ENCODE data around the gene INPP4A. TPM values are rescaled to one million over a fixed set of nuclear protein-coding genes. Genes with fewer than 3 reads are reported as not detected.

Gene INPP4A
- polyA plus RNA-seq, 1 of the 3 experiments (the other 2 are of a cell fraction) = 15.0 TPM

DNA sequence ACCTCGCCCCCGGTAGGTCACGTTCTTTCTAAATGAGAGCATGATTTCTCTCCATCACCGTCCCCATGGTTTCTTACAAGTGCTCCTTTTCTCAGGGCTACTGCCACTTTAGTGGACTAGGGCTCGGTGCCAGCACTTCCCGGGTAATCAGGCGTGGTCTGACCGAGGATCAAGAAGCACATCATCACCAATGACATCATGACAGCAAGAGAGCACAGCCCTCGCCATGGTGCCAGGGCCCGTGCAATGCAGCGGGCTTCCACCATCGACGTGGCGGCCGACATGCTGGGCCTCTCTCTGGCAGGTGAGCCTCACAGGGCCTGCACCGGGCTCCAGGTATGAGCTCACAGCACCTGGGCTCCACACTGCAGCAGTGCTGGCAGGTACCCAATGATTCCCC is 75.2 kb downstream of the INPP4A start (continued):
- TF ChIP-seq GATA2 (CRISPR knock-in tag; IDR thresholded peaks at IDR 0.05) (no peak), ELF1 (IDR thresholded peaks at IDR 0.05) (no peak), MEF2A (IDR thresholded peaks at IDR 0.05; ENCODE audit: borderline replicate concordance, low read depth) (no peak), FOSL2 (IDR thresholded peaks at IDR 0.05; ENCODE audit: borderline replicate concordance, low read depth) (no peak)
- TF ChIP-seq, protein P1, sequence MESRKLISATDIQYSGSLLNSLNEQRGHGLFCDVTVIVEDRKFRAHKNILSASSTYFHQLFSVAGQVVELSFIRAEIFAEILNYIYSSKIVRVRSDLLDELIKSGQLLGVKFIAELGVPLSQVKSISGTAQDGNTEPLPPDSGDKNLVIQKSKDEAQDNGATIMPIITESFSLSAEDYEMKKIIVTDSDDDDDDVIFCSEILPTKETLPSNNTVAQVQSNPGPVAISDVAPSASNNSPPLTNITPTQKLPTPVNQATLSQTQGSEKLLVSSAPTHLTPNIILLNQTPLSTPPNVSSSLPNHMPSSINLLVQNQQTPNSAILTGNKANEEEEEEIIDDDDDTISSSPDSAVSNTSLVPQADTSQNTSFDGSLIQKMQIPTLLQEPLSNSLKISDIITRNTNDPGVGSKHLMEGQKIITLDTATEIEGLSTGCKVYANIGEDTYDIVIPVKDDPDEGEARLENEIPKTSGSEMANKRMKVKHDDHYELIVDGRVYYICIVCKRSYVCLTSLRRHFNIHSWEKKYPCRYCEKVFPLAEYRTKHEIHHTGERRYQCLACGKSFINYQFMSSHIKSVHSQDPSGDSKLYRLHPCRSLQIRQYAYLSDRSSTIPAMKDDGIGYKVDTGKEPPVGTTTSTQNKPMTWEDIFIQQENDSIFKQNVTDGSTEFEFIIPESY (IDR thresholded peaks at IDR 0.05; ENCODE audit: borderline replicate concordance, low read depth) = no peak

DNA sequence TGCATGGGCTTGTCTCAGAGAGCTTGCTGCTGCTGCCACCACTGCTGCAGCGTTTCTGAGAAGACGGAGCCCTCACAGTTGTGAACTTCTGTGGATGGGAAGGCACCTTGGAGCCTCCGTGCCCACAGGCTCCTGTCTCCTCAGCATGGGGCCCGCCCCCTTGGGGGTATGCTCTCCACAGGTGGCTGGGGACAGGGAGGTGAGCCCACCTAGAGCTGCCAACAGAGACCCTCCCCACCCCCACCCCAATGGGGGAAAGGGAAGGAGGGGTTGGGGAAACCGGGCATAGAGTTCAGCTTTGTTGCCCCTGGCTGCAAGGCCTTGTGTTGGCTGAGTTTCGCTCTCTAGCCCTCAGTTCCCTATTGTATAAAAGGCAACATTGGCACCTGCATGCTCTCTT is 76.1 kb downstream of the INPP4A start:
- 94% methylated on average over 6 of the region's 6 CpGs for WGBS (ENCODE audit: low lambda C conversion rate)
- peaks cover 10% of the 10 kb centered on the region; the same call in 1 of the 2 replicates for H3K79me2 ChIP-seq (ENCODE audit: insufficient read depth)
- CTCF ChIA-PET = no interaction called here
- no peaks in the 10 kb centered on the region for H4K20me1 ChIP-seq (ENCODE audit: insufficient read depth)
- H3K9ac ChIP-seq = no peak overlapping the region
- no peak for DNase-seq
- H2AFZ ChIP-seq (ENCODE audit: low read depth) = no peak overlapping the region
- peaks cover 7 to 14% of the 10 kb centered on the region in 2 experiments; a peak in 3 of 4 replicates for H3K4me1 ChIP-seq (ENCODE audit: control insufficient read depth in 1 of 2, insufficient read depth in 2 of 2, low read depth in 1 of 2, low read length in 1 of 2)
- no peaks in the 10 kb centered on the region for H3K27me3 ChIP-seq (ENCODE audit: insufficient read depth)
- no peak overlapping the region for H3K4me3 ChIP-seq (ENCODE audit: low read depth in 2 of 2, low read length in 1 of 2)
- H3F3A ChIP-seq (replicated peaks; ENCODE audit: insufficient read depth) = no peaks in the 10 kb centered on the region
- TF ChIP-seq RAD21 (IDR thresholded peaks at IDR 0.05; ENCODE audit: low read length) (no peak), EP300 (IDR thresholded peaks at IDR 0.05; ENCODE audit: borderline replicate concordance in 1 of 2, low read depth in 1 of 2, low read length in 1 of 2) (no peak), CHD2 (IDR thresholded peaks at IDR 0.05; ENCODE audit: low read length, partially characterized antibody) (no peak), FOXM1 (IDR thresholded peaks at IDR 0.05; ENCODE audit: low read depth) (no peak), TCF12 (IDR thresholded peaks at IDR 0.05) (no peak), TEAD4 (IDR thresholded peaks at IDR 0.05; ENCODE audit: borderline replicate concordance, insufficient read depth) (no peak), JUND (IDR thresholded peaks at IDR 0.05) (no peak), MEF2A (IDR thresholded peaks at IDR 0.05; ENCODE audit: borderline replicate concordance, low read depth) (no peak), EZH2phosphoT487 (IDR thresholded peaks at IDR 0.05; ENCODE audit: borderline replicate concordance, low read depth) (no peak), POLR2AphosphoS5 (IDR thresholded peaks at IDR 0.05; ENCODE audit: low read depth, low read length) (no peak), RFX5 (IDR thresholded peaks at IDR 0.05; ENCODE audit: low read length) (no peak), SIN3A (IDR thresholded peaks at IDR 0.05; ENCODE audit: borderline replicate concordance, low read depth, low read length) (no peak), YY1 (IDR thresholded peaks at IDR 0.05; ENCODE audit: low read depth) (no peak), TAF1 (IDR thresholded peaks at IDR 0.05; ENCODE audit: borderline replicate concordance, low read depth, low read length) (no peak)
- TF ChIP-seq, protein P2, sequence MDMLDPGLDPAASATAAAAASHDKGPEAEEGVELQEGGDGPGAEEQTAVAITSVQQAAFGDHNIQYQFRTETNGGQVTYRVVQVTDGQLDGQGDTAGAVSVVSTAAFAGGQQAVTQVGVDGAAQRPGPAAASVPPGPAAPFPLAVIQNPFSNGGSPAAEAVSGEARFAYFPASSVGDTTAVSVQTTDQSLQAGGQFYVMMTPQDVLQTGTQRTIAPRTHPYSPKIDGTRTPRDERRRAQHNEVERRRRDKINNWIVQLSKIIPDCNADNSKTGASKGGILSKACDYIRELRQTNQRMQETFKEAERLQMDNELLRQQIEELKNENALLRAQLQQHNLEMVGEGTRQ (IDR thresholded peaks at IDR 0.05; ENCODE audit: borderline replicate concordance, low read depth, low read length) = no peak
- TF ChIP-seq, protein P3, sequence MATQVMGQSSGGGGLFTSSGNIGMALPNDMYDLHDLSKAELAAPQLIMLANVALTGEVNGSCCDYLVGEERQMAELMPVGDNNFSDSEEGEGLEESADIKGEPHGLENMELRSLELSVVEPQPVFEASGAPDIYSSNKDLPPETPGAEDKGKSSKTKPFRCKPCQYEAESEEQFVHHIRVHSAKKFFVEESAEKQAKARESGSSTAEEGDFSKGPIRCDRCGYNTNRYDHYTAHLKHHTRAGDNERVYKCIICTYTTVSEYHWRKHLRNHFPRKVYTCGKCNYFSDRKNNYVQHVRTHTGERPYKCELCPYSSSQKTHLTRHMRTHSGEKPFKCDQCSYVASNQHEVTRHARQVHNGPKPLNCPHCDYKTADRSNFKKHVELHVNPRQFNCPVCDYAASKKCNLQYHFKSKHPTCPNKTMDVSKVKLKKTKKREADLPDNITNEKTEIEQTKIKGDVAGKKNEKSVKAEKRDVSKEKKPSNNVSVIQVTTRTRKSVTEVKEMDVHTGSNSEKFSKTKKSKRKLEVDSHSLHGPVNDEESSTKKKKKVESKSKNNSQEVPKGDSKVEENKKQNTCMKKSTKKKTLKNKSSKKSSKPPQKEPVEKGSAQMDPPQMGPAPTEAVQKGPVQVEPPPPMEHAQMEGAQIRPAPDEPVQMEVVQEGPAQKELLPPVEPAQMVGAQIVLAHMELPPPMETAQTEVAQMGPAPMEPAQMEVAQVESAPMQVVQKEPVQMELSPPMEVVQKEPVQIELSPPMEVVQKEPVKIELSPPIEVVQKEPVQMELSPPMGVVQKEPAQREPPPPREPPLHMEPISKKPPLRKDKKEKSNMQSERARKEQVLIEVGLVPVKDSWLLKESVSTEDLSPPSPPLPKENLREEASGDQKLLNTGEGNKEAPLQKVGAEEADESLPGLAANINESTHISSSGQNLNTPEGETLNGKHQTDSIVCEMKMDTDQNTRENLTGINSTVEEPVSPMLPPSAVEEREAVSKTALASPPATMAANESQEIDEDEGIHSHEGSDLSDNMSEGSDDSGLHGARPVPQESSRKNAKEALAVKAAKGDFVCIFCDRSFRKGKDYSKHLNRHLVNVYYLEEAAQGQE (IDR thresholded peaks at IDR 0.05; ENCODE audit: low read depth, low read length) = no peak
- H3K36me3 ChIP-seq (replicated peaks in 1 of 2; ENCODE audit: control insufficient read depth in 1 of 2, insufficient read depth in 2 of 2, low read length in 1 of 2) = peaks cover 3 to 4% of the 10 kb centered on the region in 2 experiments
- H3K9me2 ChIP-seq = no peaks in the 10 kb centered on the region
- H3K9me3 ChIP-seq = no peaks in the 10 kb centered on the region
- POLR2A ChIA-PET = no interaction called here
- no peak overlapping the region for H3K27ac ChIP-seq (ENCODE audit: low read depth in 2 of 2, low read length in 1 of 2)
- no peak overlapping the region for H3K4me2 ChIP-seq

Measured in SK-N-SH (cell line).